ENCODE results near the gene SOX8. TPM values are rescaled to one million over a fixed set of nuclear protein-coding genes. Genes with fewer than 3 reads are reported as not detected.

The SOX8 gene
- polyA plus RNA-seq (2011; rRNA removed): 0.04 TPM in 1 of 2 replicates, not detected in the other
- polyA minus RNA-seq (2011; rRNA and poly(A)+ RNA removed): not detected in 2 replicates

DNA sequence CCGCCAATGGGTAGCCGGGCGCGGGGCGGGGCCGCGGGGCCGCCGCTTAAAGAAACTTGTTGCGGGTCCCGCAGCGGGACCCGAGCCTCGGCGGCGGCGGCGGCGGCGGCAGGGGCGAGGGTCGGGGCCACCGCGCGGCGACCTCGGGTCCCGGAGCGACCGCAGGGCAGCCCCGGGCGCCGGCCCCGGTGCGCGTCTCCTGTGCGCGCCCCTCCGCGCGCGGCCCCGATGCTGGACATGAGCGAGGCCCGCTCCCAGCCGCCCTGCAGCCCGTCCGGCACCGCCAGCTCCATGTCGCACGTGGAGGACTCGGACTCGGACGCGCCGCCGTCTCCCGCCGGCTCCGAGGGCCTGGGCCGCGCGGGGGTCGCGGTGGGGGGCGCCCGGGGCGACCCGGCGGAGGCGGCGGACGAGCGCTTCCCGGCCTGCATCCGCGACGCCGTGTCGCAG, at the start of gene SOX8:
TSS of gene SOX8 (plus strand) at position 76 of the 450 bp plus-strand sequence. CDS start at position 229, 153 bp downstream.
- H3K9me3 ChIP-seq (ENCODE audit: control insufficient read depth, insufficient read depth, low read length): no peaks in the 10 kb centered on the region; the same call in 1 of the 2 replicates
- TF ChIP-seq, protein P1, sequence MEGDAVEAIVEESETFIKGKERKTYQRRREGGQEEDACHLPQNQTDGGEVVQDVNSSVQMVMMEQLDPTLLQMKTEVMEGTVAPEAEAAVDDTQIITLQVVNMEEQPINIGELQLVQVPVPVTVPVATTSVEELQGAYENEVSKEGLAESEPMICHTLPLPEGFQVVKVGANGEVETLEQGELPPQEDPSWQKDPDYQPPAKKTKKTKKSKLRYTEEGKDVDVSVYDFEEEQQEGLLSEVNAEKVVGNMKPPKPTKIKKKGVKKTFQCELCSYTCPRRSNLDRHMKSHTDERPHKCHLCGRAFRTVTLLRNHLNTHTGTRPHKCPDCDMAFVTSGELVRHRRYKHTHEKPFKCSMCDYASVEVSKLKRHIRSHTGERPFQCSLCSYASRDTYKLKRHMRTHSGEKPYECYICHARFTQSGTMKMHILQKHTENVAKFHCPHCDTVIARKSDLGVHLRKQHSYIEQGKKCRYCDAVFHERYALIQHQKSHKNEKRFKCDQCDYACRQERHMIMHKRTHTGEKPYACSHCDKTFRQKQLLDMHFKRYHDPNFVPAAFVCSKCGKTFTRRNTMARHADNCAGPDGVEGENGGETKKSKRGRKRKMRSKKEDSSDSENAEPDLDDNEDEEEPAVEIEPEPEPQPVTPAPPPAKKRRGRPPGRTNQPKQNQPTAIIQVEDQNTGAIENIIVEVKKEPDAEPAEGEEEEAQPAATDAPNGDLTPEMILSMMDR (IDR thresholded peaks at IDR 0.05; ENCODE audit: low read depth, low read length): no peak
- peaks cover 58% of the 10 kb centered on the region for H3K27me3 ChIP-seq (ENCODE audit: control insufficient read depth, insufficient read depth, low read length)
- DNase-seq (ENCODE audit: low read depth, low spot score): no peak
- ChIA-PET POLR2A (interaction anchor here (0.8 kb wide), 1 partner anchor 62 kb away, joined by 5 read pairs; no protein-coding TSS in a partner anchor), CTCF (no interaction called here)
- peak within 1 kb of the TSS; percentile 50 for H3K4me3 ChIP-seq (ENCODE audit: low read depth, low read length)
- no peak within 1 kb of the TSS for H3K27ac ChIP-seq (ENCODE audit: low read depth, low read length)

DNA sequence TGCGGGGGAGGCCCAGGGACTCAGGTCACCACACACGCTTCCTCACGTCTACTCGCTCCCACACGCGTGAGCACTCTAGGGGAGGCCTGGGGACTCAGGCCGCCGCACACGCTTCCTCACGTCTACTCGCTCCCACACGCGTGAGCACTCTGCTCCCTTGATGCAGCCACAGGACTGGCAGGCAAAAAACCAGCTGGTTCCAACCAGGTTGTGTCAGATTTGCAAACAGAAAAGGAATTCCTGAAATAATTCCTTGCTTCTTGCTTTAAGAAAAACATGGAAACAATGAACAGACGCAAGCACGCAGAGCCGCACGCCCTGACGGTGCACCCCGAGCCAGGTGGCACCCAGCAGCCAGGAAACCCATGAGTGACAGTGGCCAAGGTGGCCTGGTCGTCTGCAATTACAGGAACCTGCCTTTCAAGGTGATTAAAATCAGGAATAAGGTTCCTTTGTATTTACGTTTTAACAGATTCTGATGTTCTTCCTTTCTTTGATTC, 48.7 kb upstream of the SOX8 start:
- H3K4me3 ChIP-seq (ENCODE audit: low read depth, low read length): no peak overlapping the region
- POLR2A ChIA-PET: no interaction called here
- CTCF ChIA-PET: no interaction called here
- peaks cover 3% of the 10 kb centered on the region; the same call in 1 of the 2 replicates for H3K9me3 ChIP-seq (ENCODE audit: control insufficient read depth, insufficient read depth, low read length)
- TF ChIP-seq, protein P1 (IDR thresholded peaks at IDR 0.05; ENCODE audit: low read depth, low read length): no peak
- no peaks in the 10 kb centered on the region for H3K27me3 ChIP-seq (ENCODE audit: control insufficient read depth, insufficient read depth, low read length)
- no peak for DNase-seq (ENCODE audit: low read depth, low spot score)
- H3K27ac ChIP-seq (ENCODE audit: low read depth, low read length): no peak overlapping the region

DNA sequence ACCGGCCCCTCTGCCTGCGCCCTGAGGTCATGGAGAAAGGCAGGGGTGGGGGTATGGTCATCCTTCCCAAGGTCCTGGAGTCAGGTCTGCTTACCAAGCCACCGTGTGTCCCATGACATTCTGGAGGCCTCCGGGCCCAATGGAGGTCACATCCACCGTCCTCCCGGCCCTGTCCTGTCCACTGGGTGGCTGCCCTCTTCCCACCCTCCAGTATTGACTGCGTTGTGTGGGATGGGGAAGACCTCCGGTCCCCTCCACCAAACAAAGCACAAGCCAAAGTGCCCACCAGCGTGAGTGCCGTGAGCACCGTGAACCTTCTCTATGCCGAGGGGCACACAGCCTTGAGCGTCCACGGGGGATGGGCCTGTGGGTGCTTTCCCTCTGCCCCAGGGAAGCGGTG, 48.0 kb upstream of the SOX8 start:
- Histone ChIP-seq H3K27me3 (ENCODE audit: control insufficient read depth, insufficient read depth, low read length) (no peaks in the 10 kb centered on the region), H3K27ac (ENCODE audit: low read depth, low read length) (no peak overlapping the region), H3K9me3 (ENCODE audit: control insufficient read depth, insufficient read depth, low read length) (no peaks in the 10 kb centered on the region; the same call in 1 of the 2 replicates), H3K4me3 (ENCODE audit: low read depth, low read length) (no peak overlapping the region)
- CTCF ChIA-PET: no interaction called here
- TF ChIP-seq, protein P1 (IDR thresholded peaks at IDR 0.05; ENCODE audit: low read depth, low read length): no peak
- POLR2A ChIA-PET: no interaction called here
- no peak for DNase-seq (ENCODE audit: low read depth, low spot score)

DNA sequence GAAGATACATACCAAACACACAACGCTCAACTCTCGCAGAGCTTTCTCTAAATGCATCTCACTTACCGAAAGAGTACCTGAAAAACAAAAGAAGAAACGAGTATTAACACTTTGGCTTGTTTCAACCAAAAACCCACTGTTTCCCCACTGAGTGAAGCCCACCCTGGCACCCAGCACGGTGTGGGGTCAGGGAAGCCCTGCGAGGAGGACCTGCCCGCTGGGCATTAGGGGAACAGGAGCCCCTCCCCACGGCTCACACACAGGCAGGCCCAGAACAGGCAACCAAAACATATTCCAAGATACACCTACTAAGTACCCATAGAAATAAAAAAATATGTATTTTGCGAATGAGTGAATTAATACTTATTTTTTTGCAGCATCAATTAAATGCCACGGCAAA, 47.4 kb upstream of the SOX8 start:
- H3K4me3 ChIP-seq (ENCODE audit: low read depth, low read length): no peak overlapping the region
- H3K9me3 ChIP-seq (ENCODE audit: control insufficient read depth, insufficient read depth, low read length): no peaks in the 10 kb centered on the region; the same call in 1 of the 2 replicates
- ChIA-PET CTCF (no interaction called here), POLR2A (no interaction called here)
- H3K27me3 ChIP-seq (ENCODE audit: control insufficient read depth, insufficient read depth, low read length): no peaks in the 10 kb centered on the region
- no peak overlapping the region for H3K27ac ChIP-seq (ENCODE audit: low read depth, low read length)
- TF ChIP-seq, protein P1 (IDR thresholded peaks at IDR 0.05; ENCODE audit: low read depth, low read length): no peak
- no peak for DNase-seq (ENCODE audit: low read depth, low spot score)

DNA sequence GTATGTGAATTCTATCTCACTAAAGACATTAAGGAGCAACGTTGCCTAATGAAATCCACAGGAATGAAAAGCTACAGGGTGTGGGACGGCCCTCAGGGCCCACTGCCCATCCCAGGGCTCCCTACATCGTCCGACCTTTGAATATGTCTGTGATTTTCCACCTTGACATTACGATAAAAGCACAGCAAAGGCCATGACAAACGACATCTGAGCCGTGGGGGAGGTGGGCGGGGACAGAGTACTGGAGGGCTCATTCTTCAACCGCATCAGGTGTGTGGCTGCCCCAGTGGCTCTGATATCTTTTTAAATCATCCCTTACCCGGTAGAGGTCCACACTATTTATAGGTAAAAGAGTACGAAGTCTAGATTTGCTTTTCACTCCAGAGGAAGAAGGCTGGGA, 45.9 kb upstream of the SOX8 start:
- DNase-seq (ENCODE audit: low read depth, low spot score): no peak
- CTCF ChIA-PET: no interaction called here
- POLR2A ChIA-PET: no interaction called here
- Histone ChIP-seq H3K27me3 (ENCODE audit: control insufficient read depth, insufficient read depth, low read length) (no peaks in the 10 kb centered on the region), H3K9me3 (ENCODE audit: control insufficient read depth, insufficient read depth, low read length) (no peaks in the 10 kb centered on the region; the same call in 1 of the 2 replicates), H3K27ac (ENCODE audit: low read depth, low read length) (no peak overlapping the region), H3K4me3 (ENCODE audit: low read depth, low read length) (no peak overlapping the region)
- TF ChIP-seq, protein P1 (IDR thresholded peaks at IDR 0.05; ENCODE audit: low read depth, low read length): no peak
